OCI-LY3 (cell line): Measurements from ENCODE around the gene GUCA2B.

Experiments used
- H2AFZ ChIP-seq: fragments of 200-600, 300-600 bp; shearing (Covaris generic); 2 replicates; pipeline ENCODE4 v1.6.0; 2014; ENCODE audit warnings: antibody characterized with exemption, low read depth, low read length
- H3K27ac ChIP-seq: fragments of 200-600, 300-600 bp; sonication (generic); 2 replicates; pipeline ENCODE4 v1.5.1; 2014; ENCODE audit warnings: mild to moderate bottlenecking, low read length, moderate library complexity, mixed read lengths
- H3K27me3 ChIP-seq: fragments of 200-600, 300-600 bp; sonication (generic); 2 replicates; pipeline ENCODE4 v1.6.1; 2014; ENCODE audit warnings: low read depth, low read length, mixed read lengths
- H3K36me3 ChIP-seq: fragments of 200-600, 300-600 bp; sonication (generic); replicated peaks from 2 replicates; pipeline ENCODE3; 2014; ENCODE audit warnings: low read depth, low read length, mixed read lengths
- H3K4me1 ChIP-seq: fragments of 300-600, 200-600 bp; sonication (generic); 2 replicates; pipeline ENCODE4 v1.6.1; 2014; ENCODE audit warnings: low read length, mixed read lengths
- H3K4me2 ChIP-seq: fragments of 200-600, 300-600 bp; sonication (generic); 2 replicates; pipeline ENCODE4 v1.6.1; 2014; ENCODE audit warnings: low read length, mixed read lengths
- H3K4me3 ChIP-seq: fragments of 300-600, 200-600 bp; sonication (generic); 2 replicates; pipeline ENCODE4 v1.5.1; 2014; ENCODE audit warnings: antibody characterized with exemption, mild to moderate bottlenecking, low read length, moderate library complexity
- H3K79me2 ChIP-seq: fragments of 300-600, 200-600 bp; shearing (Covaris generic); 2 replicates; pipeline ENCODE4 v1.6.1; 2014; ENCODE audit warnings: mild to moderate bottlenecking, low read length, mixed read lengths
- H3K9ac ChIP-seq: fragments of 300-600, 200-600 bp; shearing (Covaris generic); 2 replicates; pipeline ENCODE4 v1.6.0; 2014; ENCODE audit warnings: mild to moderate bottlenecking, low read length, moderate library complexity
- H3K9me3 ChIP-seq: fragments of 200-600, 300-600 bp; shearing (Covaris generic); 2 replicates; pipeline ENCODE4 v1.6.1; 2014; ENCODE audit warnings: low read length, mixed read lengths; ENCODE audit not compliant: insufficient read depth
- H4K20me1 ChIP-seq: fragments of 200-600, 300-600 bp; sonication (generic); 2 replicates; pipeline ENCODE4 v1.6.1; 2016; ENCODE audit warnings: low read length, mixed read lengths; ENCODE audit not compliant: insufficient read depth
- CTCF ChIP-seq: fragments of 200-600, 300-600 bp; sonication (generic); IDR thresholded peaks from 2 replicates; pipeline ENCODE4 v1.5.1; 2014; ENCODE audit warnings: antibody characterized with exemption, low read length, low read depth
- EZH2phosphoT487 ChIP-seq: fragments of 200-600 bp; shearing (Covaris generic); IDR thresholded peaks from 2 replicates; pipeline ENCODE4 v1.6.1; 2018; ENCODE audit warnings: antibody characterized with exemption, mixed run types, low read depth

The GUCA2B gene

GRCh38 chr1:42152907-42153600 lies at the start of gene GUCA2B:
Gene GUCA2B (plus strand): TSS chr1:42153410. CDS start chr1:42153451, 41 bp downstream.
- Histone ChIP-seq H4K20me1 (no peaks in the 10 kb centered on the region), H3K4me2 (no peak within 1 kb of the TSS), H2AFZ (no peak within 1 kb of the TSS), H3K9ac (no peak within 1 kb of the TSS), H3K4me3 (no peak within 1 kb of the TSS), H3K27ac (no peak within 1 kb of the TSS), H3K27me3 (no peaks in the 10 kb centered on the region), H3K9me3 (no peaks in the 10 kb centered on the region), H3K4me1 (peaks cover 9% of the 10 kb centered on the region; the same call in 1 of the 2 replicates), H3K79me2 (no peaks in the 10 kb centered on the region), H3K36me3 (no peaks in the 10 kb centered on the region)
- TF ChIP-seq CTCF (no peak), EZH2phosphoT487 (no peak)

- Histone ChIP-seq H3K9me3 (0 out of 2 replicates have a peak, but pooled peaks cover 6% of the 10 kb centered on the region), H3K9ac (no peak overlapping the region), H3K36me3 (peaks cover 6% of the 10 kb centered on the region), H3K4me3 (no peak overlapping the region), H3K4me2 (peak overlapping the region; percentile 38), H4K20me1 (no peaks in the 10 kb centered on the region), H3K27ac (peak overlapping the region; percentile 54), H3K79me2 (no peaks in the 10 kb centered on the region), H2AFZ (no peak overlapping the region; the same call in 1 of the 2 replicates), H3K27me3 (no peaks in the 10 kb centered on the region), H3K4me1 (peaks cover 47% of the 10 kb centered on the region)
- TF ChIP-seq EZH2phosphoT487 (no peak), CTCF (no peak)
These were observed 48.2 kb upstream of the GUCA2B start for GRCh38 chr1:42105025-42105424.

- H3K9me3 ChIP-seq = peaks cover 6% of the 10 kb centered on the region; the same call in 1 of the 2 replicates
- H3K4me1 ChIP-seq = peaks cover 55% of the 10 kb centered on the region
- no peak overlapping the region; the same call in 1 of the 2 replicates for H2AFZ ChIP-seq
- TF ChIP-seq EZH2phosphoT487 = no peak
- TF ChIP-seq CTCF = no peak
- peaks cover 20% of the 10 kb centered on the region for H3K36me3 ChIP-seq
- no peaks in the 10 kb centered on the region for H3K27me3 ChIP-seq
- no peaks in the 10 kb centered on the region for H3K79me2 ChIP-seq
- no peak overlapping the region for H3K4me3 ChIP-seq
- H3K9ac ChIP-seq = no peak overlapping the region
- no peaks in the 10 kb centered on the region for H4K20me1 ChIP-seq
- no peak overlapping the region for H3K4me2 ChIP-seq
- no peak overlapping the region for H3K27ac ChIP-seq
These were observed 44.9 kb upstream of the GUCA2B start for GRCh38 chr1:42108309-42108708.

GRCh38 chr1:42109600-42109999 lies 43.6 kb upstream of the GUCA2B start:
- no peak overlapping the region for H3K4me2 ChIP-seq
- H3K27me3 ChIP-seq = no peaks in the 10 kb centered on the region
- no peak for TF ChIP-seq EZH2phosphoT487
- no peaks in the 10 kb centered on the region for H4K20me1 ChIP-seq
- peaks cover 6% of the 10 kb centered on the region; the same call in 1 of the 2 replicates for H3K9me3 ChIP-seq
- peaks cover 22% of the 10 kb centered on the region for H3K36me3 ChIP-seq
- no peak overlapping the region for H3K27ac ChIP-seq
- no peaks in the 10 kb centered on the region for H3K79me2 ChIP-seq
- H3K4me3 ChIP-seq = no peak overlapping the region
- peaks cover 55% of the 10 kb centered on the region for H3K4me1 ChIP-seq
- H3K9ac ChIP-seq = no peak overlapping the region
- H2AFZ ChIP-seq = no peak overlapping the region
